ENCODE results near the gene DUSP18.

Gene DUSP18

GRCh38 chr22:30694171-30694639, 26.5 kb upstream of the DUSP18 start:
- DNase-seq (ENCODE audit: low spot score), result peak; percentile 63
- TF ChIP-seq CTCF (IDR thresholded peaks at IDR 0.05; ENCODE audit: extremely low read depth, insufficient read depth, missing control alignments), result no peak
- in situ Hi-C loops (cut with MboI; ENCODE audit: low pct_unique_long_range_greater_than_20kb, low sequenced_read_pairs, unreplicated experiment), result no loop called here

DNA sequence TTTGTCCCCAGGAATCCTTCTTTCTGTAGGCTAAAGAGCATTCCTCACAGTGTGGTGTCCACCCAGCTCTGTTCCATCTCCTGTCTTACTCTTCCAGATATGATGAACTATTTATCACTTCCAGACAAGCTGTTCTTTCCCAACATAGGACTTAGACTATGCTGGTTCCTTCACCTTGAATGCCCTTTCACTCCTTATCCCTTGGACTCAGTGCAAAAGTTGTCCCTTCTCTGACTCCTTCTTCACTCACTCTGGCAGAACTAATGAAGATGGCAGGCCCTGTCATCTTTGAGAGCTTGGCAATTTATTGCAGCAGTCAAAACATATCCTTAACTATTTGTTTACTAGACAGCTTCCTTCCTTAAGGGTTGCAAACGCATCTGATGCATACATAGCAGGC, 23.5 kb upstream of the DUSP18 start:
- DNase-seq (ENCODE audit: low spot score), result no peak
- TF ChIP-seq CTCF (IDR thresholded peaks at IDR 0.05; ENCODE audit: extremely low read depth, insufficient read depth, missing control alignments), result no peak
- in situ Hi-C loops (cut with MboI; ENCODE audit: low pct_unique_long_range_greater_than_20kb, low sequenced_read_pairs, unreplicated experiment), result no loop called here

- in situ Hi-C loops (cut with MboI; ENCODE audit: low pct_unique_long_range_greater_than_20kb, low sequenced_read_pairs, unreplicated experiment), result no loop called here
- TF ChIP-seq CTCF (IDR thresholded peaks at IDR 0.05; ENCODE audit: extremely low read depth, insufficient read depth, missing control alignments), result no peak
- no peak for DNase-seq (ENCODE audit: low spot score)
Observed at GRCh38 chr22:30689622-30690021, 21.9 kb upstream of the DUSP18 start.

- in situ Hi-C loops (cut with MboI; ENCODE audit: low pct_unique_long_range_greater_than_20kb, low sequenced_read_pairs, unreplicated experiment), result no loop called here
- no peak for DNase-seq (ENCODE audit: low spot score)
- TF ChIP-seq CTCF (IDR thresholded peaks at IDR 0.05; ENCODE audit: extremely low read depth, insufficient read depth, missing control alignments), result no peak
Observed at GRCh38 chr22:30687358-30687757, 19.7 kb upstream of the DUSP18 start.

GRCh38 chr22:30685178-30685577, 17.5 kb upstream of the DUSP18 start:
- TF ChIP-seq CTCF (IDR thresholded peaks at IDR 0.05; ENCODE audit: extremely low read depth, insufficient read depth, missing control alignments), result no peak
- in situ Hi-C loops (cut with MboI; ENCODE audit: low pct_unique_long_range_greater_than_20kb, low sequenced_read_pairs, unreplicated experiment), result no loop called here
- DNase-seq (ENCODE audit: low spot score), result no peak

DNA sequence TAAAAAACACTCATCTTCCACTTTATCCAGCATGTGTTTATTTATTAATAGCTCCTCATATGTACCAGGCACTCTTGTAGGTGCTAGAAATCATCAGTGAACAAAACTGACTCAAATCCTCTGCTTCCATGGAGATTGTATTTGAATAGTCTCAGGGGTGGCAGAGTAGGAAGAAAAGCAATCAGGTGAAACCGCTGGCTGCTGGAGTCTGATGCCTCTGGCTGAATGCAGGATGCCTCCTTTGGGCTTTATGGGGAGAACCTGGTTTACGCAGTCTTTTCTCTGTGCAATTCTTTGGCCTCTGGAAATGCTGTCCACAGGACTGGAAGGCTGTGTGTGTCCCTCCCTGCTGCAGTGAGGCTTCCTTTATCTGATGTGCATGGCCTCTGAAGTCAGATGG, 14.2 kb upstream of the DUSP18 start:
- TF ChIP-seq CTCF (IDR thresholded peaks at IDR 0.05; ENCODE audit: extremely low read depth, insufficient read depth, missing control alignments), result no peak
- in situ Hi-C loops (cut with MboI; ENCODE audit: low pct_unique_long_range_greater_than_20kb, low sequenced_read_pairs, unreplicated experiment), result no loop called here
- no peak for DNase-seq (ENCODE audit: low spot score)
